Activated naive CD4-positive, alpha-beta T cell treated with anti-CD3 and anti-CD28 coated beads for 36 hours (primary cell): ENCODE results near the gene WNT7B. TPM values are rescaled to one million over a fixed set of nuclear protein-coding genes. Genes with fewer than 3 reads are reported as not detected.

Experiments used
- CTCF ChIA-PET: fragments of 350-600 bp; sonication (Branson Sonifier 250); formaldehyde crosslinking; loops from one replicate; lab custom pipeline; 2021; ENCODE audit warnings: antibody characterized with exemption; lab: Charles Lee
- DNase-seq: peaks from one replicate; pipeline ENCODE4 v3.0.0-alpha.2; 2020
- H3K27ac Mint-ChIP-seq: one replicate; pipeline ENCODE4 v1.8.0; 2021; ENCODE audit warnings: mild to moderate bottlenecking, mixed read lengths
- H3K27me3 Mint-ChIP-seq: one replicate; pipeline ENCODE4 v1.8.0; 2021; ENCODE audit warnings: low read depth, mixed read lengths
- H3K36me3 Mint-ChIP-seq: one replicate; pipeline ENCODE4 v1.8.0; 2021; ENCODE audit warnings: low read depth, mixed read lengths
- H3K4me1 Mint-ChIP-seq: one replicate; pipeline ENCODE4 v1.8.0; 2021; ENCODE audit warnings: low read depth, mixed read lengths
- H3K4me3 Mint-ChIP-seq: one replicate; pipeline ENCODE4 v1.8.0; 2021; ENCODE audit warnings: mild to moderate bottlenecking, moderate library complexity, mixed read lengths
- H3K9me3 Mint-ChIP-seq: one replicate; pipeline ENCODE4 v1.8.0; 2021; ENCODE audit warnings: mixed read lengths
- intact Hi-C: fragments of 100-400 bp; cut with micrococcal nuclease; formaldehyde crosslinking; loops from one replicate; pipeline ENCODE4 v1.15.1; 2023
- total RNA-seq, 2 experiments: library from RNA; stranded (reverse); gene quantifications; one replicate each; pipeline ENCODE4 v1.2.3, GENCODE V29; 2021

WNT7B gene
- total RNA-seq, 2 experiments from 2014 or later: not detected

- Mint-ChIP-seq H3K9me3 (no peaks in the 10 kb centered on the region), H3K4me3 (no peak overlapping the region)
- CTCF ChIA-PET: interaction anchor here (1.3 kb wide), 1 partner anchor 34 kb away, joined by 4 read pairs; no protein-coding TSS in a partner anchor
Observed at GRCh38 chr22:45896964-45897538, 79.9 kb downstream of the WNT7B start.

GRCh38 chr22:45896153-45896951, 80.6 kb downstream of the WNT7B start:
- Mint-ChIP-seq H3K4me3 (no peak overlapping the region), H3K4me1 (no peaks in the 10 kb centered on the region), H3K9me3 (no peaks in the 10 kb centered on the region), H3K27ac (no peak overlapping the region), H3K27me3 (peaks cover 14% of the 10 kb centered on the region), H3K36me3 (no peaks in the 10 kb centered on the region)
- CTCF ChIA-PET: interaction anchor here (0.7 kb wide), 1 partner anchor 449 kb away, joined by 4 read pairs; no protein-coding TSS in a partner anchor
- intact Hi-C loops: no loop called here
- DNase-seq: no peak

More at GRCh38 chr22:45896964-45897538, 79.9 kb downstream of the WNT7B start:
- Mint-ChIP-seq H3K36me3 (no peaks in the 10 kb centered on the region), H3K4me1 (no peaks in the 10 kb centered on the region), H3K27me3 (peaks cover 9% of the 10 kb centered on the region), H3K27ac (no peak overlapping the region)
- intact Hi-C loops: no loop called here
- no peak for DNase-seq

- Mint-ChIP-seq H3K27ac (no peak overlapping the region), H3K4me1 (no peaks in the 10 kb centered on the region), H3K27me3 (peaks cover 20% of the 10 kb centered on the region), H3K4me3 (no peak overlapping the region), H3K9me3 (no peaks in the 10 kb centered on the region), H3K36me3 (no peaks in the 10 kb centered on the region)
- CTCF ChIA-PET: interaction anchor here (0.7 kb wide), 1 partner anchor 449 kb away, joined by 4 read pairs; no protein-coding TSS in a partner anchor
- intact Hi-C loops: no loop called here
- DNase-seq: no peak
Observed at GRCh38 chr22:45895436-45896152, 81.4 kb downstream of the WNT7B start.

GRCh38 chr22:45893516-45893915, 83.4 kb downstream of the WNT7B start:
- no peak overlapping the region for H3K4me3 Mint-ChIP-seq
- no peaks in the 10 kb centered on the region for H3K36me3 Mint-ChIP-seq
- peaks cover 19% of the 10 kb centered on the region for H3K27me3 Mint-ChIP-seq
- no peaks in the 10 kb centered on the region for H3K9me3 Mint-ChIP-seq
- no peak for DNase-seq
- no peak overlapping the region for H3K27ac Mint-ChIP-seq
- CTCF ChIA-PET: no interaction called here
- intact Hi-C loops: no loop called here
- no peaks in the 10 kb centered on the region for H3K4me1 Mint-ChIP-seq

GRCh38 chr22:45892681-45893461, 84.1 kb downstream of the WNT7B start:
- H3K4me1 Mint-ChIP-seq: no peaks in the 10 kb centered on the region
- intact Hi-C loops: no loop called here
- no peak overlapping the region for H3K4me3 Mint-ChIP-seq
- no peak for DNase-seq
- H3K9me3 Mint-ChIP-seq: no peaks in the 10 kb centered on the region
- CTCF ChIA-PET: no interaction called here
- H3K27ac Mint-ChIP-seq: no peak overlapping the region
- no peaks in the 10 kb centered on the region for H3K36me3 Mint-ChIP-seq
- H3K27me3 Mint-ChIP-seq: peaks cover 25% of the 10 kb centered on the region

GRCh38 chr22:45891996-45892621, 84.9 kb downstream of the WNT7B start:
- no peak overlapping the region for H3K4me3 Mint-ChIP-seq
- H3K27me3 Mint-ChIP-seq: peaks cover 25% of the 10 kb centered on the region
- no peaks in the 10 kb centered on the region for H3K9me3 Mint-ChIP-seq
- no peak overlapping the region for H3K27ac Mint-ChIP-seq
- CTCF ChIA-PET: no interaction called here
- DNase-seq: no peak
- H3K36me3 Mint-ChIP-seq: no peaks in the 10 kb centered on the region
- intact Hi-C loops: no loop called here
- no peaks in the 10 kb centered on the region for H3K4me1 Mint-ChIP-seq

GRCh38 chr22:45891471-45891995, 85.4 kb downstream of the WNT7B start:
- peaks cover 27% of the 10 kb centered on the region for H3K27me3 Mint-ChIP-seq
- intact Hi-C loops: no loop called here
- no peak for DNase-seq
- H3K36me3 Mint-ChIP-seq: no peaks in the 10 kb centered on the region
- H3K9me3 Mint-ChIP-seq: no peaks in the 10 kb centered on the region
- CTCF ChIA-PET: no interaction called here
- H3K4me3 Mint-ChIP-seq: no peak overlapping the region
- H3K4me1 Mint-ChIP-seq: no peaks in the 10 kb centered on the region
- no peak overlapping the region for H3K27ac Mint-ChIP-seq

GRCh38 chr22:45891021-45891421, 85.9 kb downstream of the WNT7B start:
- H3K27me3 Mint-ChIP-seq: peaks cover 28% of the 10 kb centered on the region
- H3K9me3 Mint-ChIP-seq: no peaks in the 10 kb centered on the region
- no peak for DNase-seq
- no peak overlapping the region for H3K4me3 Mint-ChIP-seq
- H3K27ac Mint-ChIP-seq: no peak overlapping the region
- no peaks in the 10 kb centered on the region for H3K4me1 Mint-ChIP-seq
- no peaks in the 10 kb centered on the region for H3K36me3 Mint-ChIP-seq
- CTCF ChIA-PET: no interaction called here
- intact Hi-C loops: no loop called here

- H3K27me3 Mint-ChIP-seq: peaks cover 28% of the 10 kb centered on the region
- no peak overlapping the region for H3K27ac Mint-ChIP-seq
- DNase-seq: no peak
- H3K4me1 Mint-ChIP-seq: no peaks in the 10 kb centered on the region
- intact Hi-C loops: no loop called here
- H3K36me3 Mint-ChIP-seq: no peaks in the 10 kb centered on the region
- no peak overlapping the region for H3K4me3 Mint-ChIP-seq
- H3K9me3 Mint-ChIP-seq: no peaks in the 10 kb centered on the region
- CTCF ChIA-PET: no interaction called here
Observed at GRCh38 chr22:45890351-45890635, 86.7 kb downstream of the WNT7B start.

- DNase-seq: no peak
- Mint-ChIP-seq H3K27me3 (peaks cover 31% of the 10 kb centered on the region), H3K4me3 (no peak overlapping the region), H3K4me1 (no peaks in the 10 kb centered on the region), H3K9me3 (no peaks in the 10 kb centered on the region), H3K36me3 (no peaks in the 10 kb centered on the region), H3K27ac (no peak overlapping the region)
- CTCF ChIA-PET: no interaction called here
- intact Hi-C loops: no loop called here
Observed at GRCh38 chr22:45889539-45890350, 87.2 kb downstream of the WNT7B start.

- H3K4me1 Mint-ChIP-seq: no peaks in the 10 kb centered on the region
- H3K36me3 Mint-ChIP-seq: no peaks in the 10 kb centered on the region
- DNase-seq: no peak
- no peak overlapping the region for H3K27ac Mint-ChIP-seq
- intact Hi-C loops: no loop called here
- no peak overlapping the region for H3K4me3 Mint-ChIP-seq
- peaks cover 31% of the 10 kb centered on the region for H3K27me3 Mint-ChIP-seq
- H3K9me3 Mint-ChIP-seq: no peaks in the 10 kb centered on the region
- CTCF ChIA-PET: no interaction called here
Observed at GRCh38 chr22:45889093-45889538, 87.8 kb downstream of the WNT7B start.
